GM19463 (cell line): ENCODE measurements around the gene CDKAL1.

Experiments used
- ATAC-seq: cut with Tn5 transposase; IDR thresholded peaks from one replicate; pipeline ENCODE4 v1.9.1; 2021; ENCODE audit warnings: mild to moderate bottlenecking, moderate library complexity; ENCODE audit not compliant: unreplicated experiment

Gene CDKAL1

GRCh38 chr6:20997770-20998147, 463.5 kb downstream of the CDKAL1 start:
- ATAC-seq, result no peak

GRCh38 chr6:20998748-20999448, 464.6 kb downstream of the CDKAL1 start:
- no peak for ATAC-seq

GRCh38 chr6:21000331-21000801, 466.1 kb downstream of the CDKAL1 start:
- no peak for ATAC-seq

- ATAC-seq, result no peak
These were observed 467.5 kb downstream of the CDKAL1 start for GRCh38 chr6:21001736-21002135.

- ATAC-seq, result peak; percentile 74
These were observed 469.7 kb downstream of the CDKAL1 start for GRCh38 chr6:21003780-21004541.

- ATAC-seq, result peak; percentile 56
These were observed 471.7 kb downstream of the CDKAL1 start for GRCh38 chr6:21005816-21006570.

GRCh38 chr6:21019614-21020013, 485.4 kb downstream of the CDKAL1 start:
- ATAC-seq, result no peak

GRCh38 chr6:21022343-21023107, 488.3 kb downstream of the CDKAL1 start:
- peak; percentile 95 for ATAC-seq

GRCh38 chr6:21023210-21023609, 489.0 kb downstream of the CDKAL1 start:
- no peak for ATAC-seq

GRCh38 chr6:21024616-21025015, 490.4 kb downstream of the CDKAL1 start:
- no peak for ATAC-seq

- ATAC-seq, result no peak
These were observed 492.5 kb downstream of the CDKAL1 start for GRCh38 chr6:21026576-21027273.

- ATAC-seq, result no peak
These were observed 493.2 kb downstream of the CDKAL1 start for GRCh38 chr6:21027507-21027906.

- no peak for ATAC-seq
These were observed 496.9 kb downstream of the CDKAL1 start for GRCh38 chr6:21031182-21031581.

GRCh38 chr6:21033084-21033483, 498.8 kb downstream of the CDKAL1 start:
- no peak for ATAC-seq

GRCh38 chr6:21033575-21034026, 499.3 kb downstream of the CDKAL1 start:
- ATAC-seq, result no peak

GRCh38 chr6:21034345-21034744, 500.1 kb downstream of the CDKAL1 start:
- ATAC-seq, result no peak

GRCh38 chr6:21037453-21037852, 503.2 kb downstream of the CDKAL1 start:
- ATAC-seq, result peak; percentile 71

- ATAC-seq, result no peak
These were observed 505.7 kb downstream of the CDKAL1 start for GRCh38 chr6:21039926-21040325.

GRCh38 chr6:21045135-21045700, 511.0 kb downstream of the CDKAL1 start:
- ATAC-seq, result no peak

- no peak for ATAC-seq
These were observed 512.0 kb downstream of the CDKAL1 start for GRCh38 chr6:21046276-21046675.
